Activated T-cell treated with anti-CD3 and anti-CD28 coated beads, Interleukin-2, amount 50 U/mL, for 4 hours (primary cell): ENCODE measurements around the gene TSPAN14. TPM values are rescaled to one million over a fixed set of nuclear protein-coding genes. Genes with fewer than 3 reads are reported as not detected.
"Not testable (repeated sequence)": the region's sequence is repeated elsewhere in the genome, so short reads cannot be mapped to it uniquely, and the experiment has no call there.

ENCODE experiments used
- ATAC-seq, 2 donors: fragments of 200-7000 bp; cut with Tn5 transposase; one replicate each; pipeline ENCODE4 v1.10.0; 2021
- DNase-seq: peaks from one replicate; pipeline ENCODE4 v3.0.0-alpha.2; 2020
- H3K27me3 Mint-ChIP-seq: one replicate; pipeline ENCODE4 v1.8.0; 2021; ENCODE audit warnings: low read depth, mixed read lengths
- H3K36me3 Mint-ChIP-seq: one replicate; pipeline ENCODE4 v1.8.0; 2022; ENCODE audit warnings: mixed read lengths; ENCODE audit not compliant: insufficient read depth
- H3K4me1 Mint-ChIP-seq: one replicate; pipeline ENCODE4 v1.8.0; 2021; ENCODE audit warnings: low read depth, mixed read lengths
- H3K4me3 Mint-ChIP-seq: one replicate; pipeline ENCODE4 v1.8.0; 2021; ENCODE audit warnings: mild to moderate bottlenecking, moderate library complexity, mixed read lengths
- H3K9me3 Mint-ChIP-seq: one replicate; pipeline ENCODE4 v1.8.0; 2021; ENCODE audit warnings: mixed read lengths
- total RNA-seq, 3 donors: library from RNA; stranded (reverse); gene quantifications; one replicate each; pipeline ENCODE4 v1.2.1, GENCODE V29; 2021

TSPAN14 gene
- total RNA-seq, 3 donors from 2014 or later, result 31.8 to 36.2 (median 35.0) TPM

- no peak overlapping the region for H3K4me3 Mint-ChIP-seq
- DNase-seq, result no peak
- no peak for ATAC-seq
- no peaks in the 10 kb centered on the region for H3K36me3 Mint-ChIP-seq
- H3K9me3 Mint-ChIP-seq, result no peaks in the 10 kb centered on the region
- H3K27me3 Mint-ChIP-seq, result no peaks in the 10 kb centered on the region
- H3K4me1 Mint-ChIP-seq, result peaks cover 10% of the 10 kb centered on the region
Observed at GRCh38 chr10:80540981-80541750, 87.1 kb downstream of the TSPAN14 start.

GRCh38 chr10:80542053-80542452 is 87.9 kb downstream of the TSPAN14 start:
- H3K4me1 Mint-ChIP-seq, result peaks cover 5% of the 10 kb centered on the region
- H3K4me3 Mint-ChIP-seq, result no peak overlapping the region
- H3K27me3 Mint-ChIP-seq, result no peaks in the 10 kb centered on the region
- ATAC-seq (no peak), DNase-seq (no peak)
- no peaks in the 10 kb centered on the region for H3K9me3 Mint-ChIP-seq
- H3K36me3 Mint-ChIP-seq, result no peaks in the 10 kb centered on the region

GRCh38 chr10:80542652-80543318 is 88.7 kb downstream of the TSPAN14 start:
- DNase-seq, result no peak
- no peaks in the 10 kb centered on the region for H3K27me3 Mint-ChIP-seq
- H3K36me3 Mint-ChIP-seq, result no peaks in the 10 kb centered on the region
- no peaks in the 10 kb centered on the region for H3K9me3 Mint-ChIP-seq
- peaks cover 5% of the 10 kb centered on the region for H3K4me1 Mint-ChIP-seq
- ATAC-seq, result no peak
- no peak overlapping the region for H3K4me3 Mint-ChIP-seq

- not testable (repeated sequence) for ATAC-seq, H3K9me3 Mint-ChIP-seq, DNase-seq, H3K4me1 Mint-ChIP-seq, H3K27me3 Mint-ChIP-seq, H3K4me3 Mint-ChIP-seq, H3K36me3 Mint-ChIP-seq
Observed at GRCh38 chr10:80543319-80543672, 89.2 kb downstream of the TSPAN14 start.

GRCh38 chr10:80544316-80544953 is 90.3 kb downstream of the TSPAN14 start:
- H3K27me3 Mint-ChIP-seq, result no peaks in the 10 kb centered on the region
- no peaks in the 10 kb centered on the region for H3K9me3 Mint-ChIP-seq
- ATAC-seq (no peak), DNase-seq (no peak)
- H3K4me1 Mint-ChIP-seq, result peaks cover 5% of the 10 kb centered on the region
- no peaks in the 10 kb centered on the region for H3K36me3 Mint-ChIP-seq
- no peak overlapping the region for H3K4me3 Mint-ChIP-seq

- Mint-ChIP-seq H3K4me3 (no peak overlapping the region), H3K36me3 (no peaks in the 10 kb centered on the region), H3K27me3 (no peaks in the 10 kb centered on the region), H3K4me1 (peaks cover 5% of the 10 kb centered on the region), H3K9me3 (no peaks in the 10 kb centered on the region)
- DNase-seq, result no peak
- ATAC-seq, result no peak
Observed at GRCh38 chr10:80545258-80545881, 91.3 kb downstream of the TSPAN14 start.

- ATAC-seq (no peak), DNase-seq (no peak)
- no peaks in the 10 kb centered on the region for H3K4me1 Mint-ChIP-seq
- no peak overlapping the region for H3K4me3 Mint-ChIP-seq
- H3K36me3 Mint-ChIP-seq, result no peaks in the 10 kb centered on the region
- H3K9me3 Mint-ChIP-seq, result no peaks in the 10 kb centered on the region
- peaks cover 2% of the 10 kb centered on the region for H3K27me3 Mint-ChIP-seq
Observed at GRCh38 chr10:80552151-80552646, 98.1 kb downstream of the TSPAN14 start.

GRCh38 chr10:80553436-80553835 is 99.3 kb downstream of the TSPAN14 start:
- ATAC-seq (no peak), DNase-seq (no peak)
- no peak overlapping the region for H3K4me3 Mint-ChIP-seq
- no peaks in the 10 kb centered on the region for H3K4me1 Mint-ChIP-seq
- H3K36me3 Mint-ChIP-seq, result no peaks in the 10 kb centered on the region
- H3K9me3 Mint-ChIP-seq, result no peaks in the 10 kb centered on the region
- peaks cover 2% of the 10 kb centered on the region for H3K27me3 Mint-ChIP-seq

- Mint-ChIP-seq H3K9me3 (no peaks in the 10 kb centered on the region), H3K27me3 (peaks cover 2% of the 10 kb centered on the region), H3K4me1 (no peaks in the 10 kb centered on the region), H3K36me3 (no peaks in the 10 kb centered on the region), H3K4me3 (no peak overlapping the region)
- ATAC-seq (no peak), DNase-seq (no peak)
Observed at GRCh38 chr10:80554050-80554449, 99.9 kb downstream of the TSPAN14 start.

- Mint-ChIP-seq H3K4me1 (no peaks in the 10 kb centered on the region), H3K27me3 (peaks cover 2% of the 10 kb centered on the region), H3K36me3 (no peaks in the 10 kb centered on the region), H3K9me3 (no peaks in the 10 kb centered on the region), H3K4me3 (no peak overlapping the region)
- DNase-seq (no peak), ATAC-seq (no peak)
Observed at GRCh38 chr10:80555415-80555814, 101.3 kb downstream of the TSPAN14 start.

GRCh38 chr10:80561950-80562349 is 107.8 kb downstream of the TSPAN14 start:
- H3K9me3 Mint-ChIP-seq, result no peaks in the 10 kb centered on the region
- peaks cover 9% of the 10 kb centered on the region for H3K27me3 Mint-ChIP-seq
- ATAC-seq (no peak), DNase-seq (no peak)
- H3K4me3 Mint-ChIP-seq, result no peak overlapping the region
- no peaks in the 10 kb centered on the region for H3K36me3 Mint-ChIP-seq
- no peaks in the 10 kb centered on the region for H3K4me1 Mint-ChIP-seq

- no peaks in the 10 kb centered on the region for H3K9me3 Mint-ChIP-seq
- no peak for ATAC-seq
- peaks cover 2% of the 10 kb centered on the region for H3K36me3 Mint-ChIP-seq
- H3K4me3 Mint-ChIP-seq, result no peak overlapping the region
- H3K27me3 Mint-ChIP-seq, result peaks cover 12% of the 10 kb centered on the region
- DNase-seq, result no peak
- H3K4me1 Mint-ChIP-seq, result no peaks in the 10 kb centered on the region
Observed at GRCh38 chr10:80567292-80567691, 113.2 kb downstream of the TSPAN14 start.

- H3K9me3 Mint-ChIP-seq, result no peaks in the 10 kb centered on the region
- peaks cover 7% of the 10 kb centered on the region for H3K27me3 Mint-ChIP-seq
- DNase-seq, result no peak
- peaks cover 2% of the 10 kb centered on the region for H3K36me3 Mint-ChIP-seq
- H3K4me3 Mint-ChIP-seq, result no peak overlapping the region
- ATAC-seq, result no peak
- H3K4me1 Mint-ChIP-seq, result no peaks in the 10 kb centered on the region
Observed at GRCh38 chr10:80569131-80569895, 115.2 kb downstream of the TSPAN14 start.

GRCh38 chr10:80571352-80571751 is 117.2 kb downstream of the TSPAN14 start:
- no peaks in the 10 kb centered on the region for H3K4me1 Mint-ChIP-seq
- peaks cover 3% of the 10 kb centered on the region for H3K27me3 Mint-ChIP-seq
- DNase-seq (no peak), ATAC-seq (no peak)
- peaks cover 2% of the 10 kb centered on the region for H3K36me3 Mint-ChIP-seq
- no peaks in the 10 kb centered on the region for H3K9me3 Mint-ChIP-seq
- no peak overlapping the region for H3K4me3 Mint-ChIP-seq
